Hypothalamus (tissue), 51 donors: Measurements from ENCODE around the gene GHITM.
"Not testable (repeated sequence)": the region's sequence is repeated elsewhere in the genome, so short reads cannot be mapped to it uniquely, and the experiment has no call there.

ENCODE experiments used
- DNase-seq, 51 donors: peaks; one replicate each; lab custom pipeline; 2025; lab: John Stamatoyannopoulos, UW

GHITM gene, protein sequence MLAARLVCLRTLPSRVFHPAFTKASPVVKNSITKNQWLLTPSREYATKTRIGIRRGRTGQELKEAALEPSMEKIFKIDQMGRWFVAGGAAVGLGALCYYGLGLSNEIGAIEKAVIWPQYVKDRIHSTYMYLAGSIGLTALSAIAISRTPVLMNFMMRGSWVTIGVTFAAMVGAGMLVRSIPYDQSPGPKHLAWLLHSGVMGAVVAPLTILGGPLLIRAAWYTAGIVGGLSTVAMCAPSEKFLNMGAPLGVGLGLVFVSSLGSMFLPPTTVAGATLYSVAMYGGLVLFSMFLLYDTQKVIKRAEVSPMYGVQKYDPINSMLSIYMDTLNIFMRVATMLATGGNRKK

DNA sequence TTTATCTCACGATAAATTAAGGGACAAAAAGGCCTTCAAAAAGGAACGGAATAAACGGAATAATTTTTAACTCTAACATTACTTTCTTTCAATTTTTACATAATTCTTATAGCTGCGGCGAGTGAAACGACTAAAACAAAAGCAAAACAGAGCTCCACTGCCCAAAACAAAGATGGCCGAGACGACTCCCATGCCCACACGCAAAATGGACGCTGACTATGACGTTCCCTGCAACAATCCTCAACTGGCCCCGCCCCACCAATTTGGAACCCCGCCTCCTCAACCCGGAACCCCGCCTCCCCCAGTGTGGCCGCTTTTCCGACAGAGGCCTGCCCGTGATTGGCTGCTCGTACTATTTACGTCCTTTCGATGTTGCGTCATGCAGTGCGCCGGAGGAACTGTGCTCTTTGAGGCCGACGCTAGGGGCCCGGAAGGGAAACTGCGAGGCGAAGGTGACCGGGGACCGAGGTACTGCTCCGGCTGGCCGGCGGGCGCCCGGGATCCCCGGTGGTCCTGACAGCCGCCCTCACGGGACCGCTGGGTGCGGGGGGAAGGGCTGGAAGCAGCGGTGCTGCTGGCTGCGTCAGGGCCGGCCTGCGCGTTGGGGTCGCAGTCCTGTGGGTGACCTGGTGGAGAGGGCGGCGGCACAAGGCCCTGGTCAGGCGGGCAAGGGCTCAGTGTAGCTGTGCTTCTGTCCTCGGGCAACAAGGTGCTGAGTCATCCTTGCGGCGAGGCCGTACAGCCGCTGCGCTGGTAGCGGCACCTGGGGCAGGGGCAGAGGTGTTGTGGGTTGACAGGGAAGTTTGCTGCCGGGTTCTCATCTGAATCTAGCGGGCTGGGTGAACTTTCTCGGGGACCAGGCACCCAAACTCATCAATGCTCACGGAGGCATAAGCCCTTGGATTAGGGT is at the start of gene GHITM:
TSS of gene GHITM (plus strand) at position 384 of the 910 bp plus-strand sequence. CDS start 1,992 bp downstream, outside the sequence.
- DNase-seq: peak; percentile 83 to 99 (median 97)

DNA sequence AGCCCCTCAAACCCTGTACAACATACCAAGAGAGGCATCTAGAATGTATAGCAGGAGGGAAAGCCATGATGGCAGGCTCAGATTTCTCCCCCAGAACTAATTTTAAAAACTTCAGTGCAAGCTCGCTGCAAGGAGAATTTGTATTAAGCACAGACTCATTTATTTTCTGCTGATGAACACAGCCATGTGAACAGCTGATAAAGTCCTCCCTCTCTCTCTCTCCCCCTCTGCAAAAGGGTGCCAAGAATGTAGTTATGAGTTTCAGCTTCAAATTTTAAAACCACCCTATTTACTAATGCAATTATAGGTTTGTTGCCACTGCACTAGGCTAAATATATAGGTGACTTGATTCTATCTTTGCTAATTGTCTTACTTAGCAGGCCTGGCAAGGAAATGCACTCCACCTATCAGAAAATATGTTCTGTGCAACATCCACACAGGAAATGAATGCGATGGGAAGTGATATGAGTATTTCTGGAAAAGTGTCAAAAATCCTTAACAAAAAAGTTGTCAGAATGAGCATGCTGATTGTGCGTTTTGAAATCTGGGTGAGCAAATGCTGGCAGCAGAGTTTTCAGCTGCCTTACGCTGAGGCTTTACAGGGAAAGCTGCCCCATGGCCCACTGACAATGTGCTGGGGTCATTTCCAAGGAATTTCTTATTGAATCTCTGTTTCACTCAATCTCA is 43.4 kb upstream of the GHITM start:
- no peak for DNase-seq

DNA sequence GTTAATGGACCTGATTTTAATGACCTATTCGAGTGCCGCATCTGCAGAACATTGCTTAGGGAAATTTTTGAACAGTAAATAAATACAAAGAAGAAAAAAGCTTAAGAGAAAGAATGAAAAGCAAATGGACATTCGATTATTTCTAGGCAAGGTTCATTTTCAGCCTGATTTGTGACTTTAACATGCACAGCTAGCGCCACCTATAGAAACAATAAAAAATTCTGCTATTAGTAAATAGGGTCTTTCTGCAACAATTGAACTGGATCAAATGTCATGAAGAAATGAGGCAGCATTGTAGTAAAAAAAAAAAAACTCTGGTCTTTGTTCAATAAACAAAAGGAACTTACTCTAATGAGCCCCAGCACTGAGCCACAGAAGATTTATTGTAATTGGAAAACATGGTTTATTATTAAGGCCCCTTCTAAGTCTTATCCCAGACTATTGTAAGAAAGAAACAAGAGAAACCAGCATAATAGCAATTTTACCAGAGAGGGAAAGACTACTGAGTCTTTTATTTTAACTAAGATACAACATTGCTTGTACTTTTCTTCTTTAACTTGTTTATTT is 41.4 kb upstream of the GHITM start:
- DNase-seq: no peak

DNA sequence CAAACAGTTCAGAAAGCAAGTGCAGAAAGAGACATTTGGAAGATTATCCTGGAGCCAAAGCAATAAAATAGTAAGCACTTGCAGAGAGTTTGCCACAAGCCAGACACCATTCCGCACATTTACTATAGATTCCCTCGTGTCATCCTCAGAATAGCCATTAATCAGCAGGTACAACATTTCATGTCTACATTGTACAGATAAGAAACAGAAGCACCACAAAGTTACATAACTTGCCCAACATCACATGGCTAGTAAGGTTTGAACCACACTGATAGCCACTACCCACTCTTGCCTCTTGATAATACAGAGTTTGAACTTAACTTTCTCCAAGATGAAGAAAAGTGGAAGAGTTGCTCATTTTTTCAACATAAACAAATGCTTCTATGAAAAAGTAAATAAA is 40.6 kb upstream of the GHITM start:
- no peak for DNase-seq

DNA sequence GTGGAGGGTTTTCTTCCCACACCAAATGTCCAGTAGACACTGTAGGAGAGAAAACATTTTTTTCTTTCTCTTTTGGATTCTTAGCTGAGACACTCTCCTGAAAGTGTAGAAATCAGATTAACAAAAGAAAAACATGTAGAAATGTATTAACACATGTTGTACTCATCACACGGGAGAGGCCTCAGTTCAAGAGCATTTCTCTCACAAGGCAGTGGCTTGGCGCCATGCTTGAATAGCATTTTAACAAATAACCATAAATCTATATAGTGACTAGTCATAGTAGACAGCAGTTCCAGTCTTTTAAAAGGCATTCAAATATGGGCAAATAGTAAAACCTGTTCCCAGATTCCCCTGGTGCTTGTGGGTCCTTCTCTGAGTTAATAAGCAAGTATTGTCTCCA is 38.3 kb upstream of the GHITM start:
- no peak for DNase-seq

DNA sequence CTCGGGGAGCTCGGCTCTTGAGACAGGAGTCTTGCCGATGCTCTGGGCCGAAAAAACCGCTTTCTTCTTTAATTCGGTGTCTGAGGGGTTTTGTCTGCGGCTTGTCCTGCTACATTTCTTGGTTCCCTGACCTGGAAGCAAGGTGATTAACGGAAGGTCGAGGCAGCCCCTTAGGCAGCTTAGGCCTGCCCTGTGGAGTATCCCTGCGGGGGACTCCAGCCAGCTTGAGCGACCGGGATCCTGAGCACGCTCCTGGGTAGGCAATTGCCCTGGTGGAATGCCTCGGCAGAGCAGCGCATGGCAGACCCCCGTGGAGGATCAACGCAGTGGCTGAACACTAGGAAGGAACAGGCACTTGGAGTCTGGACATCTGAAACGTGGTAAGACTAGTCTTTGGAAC is 30.5 kb upstream of the GHITM start:
- DNase-seq: no peak

DNA sequence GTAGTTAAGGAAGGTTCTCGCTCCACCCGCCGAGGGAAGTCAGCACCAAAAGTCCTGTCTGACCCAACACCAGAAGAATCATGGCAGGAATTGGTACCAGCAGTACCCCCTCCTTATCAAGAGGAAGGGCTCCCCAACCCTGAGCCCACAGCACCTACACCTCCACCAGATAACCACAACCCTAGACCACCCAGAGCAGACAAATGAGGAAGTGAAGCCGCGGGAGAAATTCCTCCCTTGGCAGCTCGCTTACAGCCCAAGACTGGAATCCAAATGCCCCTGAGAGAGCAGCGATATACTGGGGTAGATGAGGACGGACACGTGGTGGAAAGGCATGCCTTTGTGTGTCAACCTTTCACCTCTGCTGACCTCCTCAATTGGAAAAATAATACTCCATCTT is 29.5 kb upstream of the GHITM start:
- not testable (repeated sequence) for DNase-seq

DNA sequence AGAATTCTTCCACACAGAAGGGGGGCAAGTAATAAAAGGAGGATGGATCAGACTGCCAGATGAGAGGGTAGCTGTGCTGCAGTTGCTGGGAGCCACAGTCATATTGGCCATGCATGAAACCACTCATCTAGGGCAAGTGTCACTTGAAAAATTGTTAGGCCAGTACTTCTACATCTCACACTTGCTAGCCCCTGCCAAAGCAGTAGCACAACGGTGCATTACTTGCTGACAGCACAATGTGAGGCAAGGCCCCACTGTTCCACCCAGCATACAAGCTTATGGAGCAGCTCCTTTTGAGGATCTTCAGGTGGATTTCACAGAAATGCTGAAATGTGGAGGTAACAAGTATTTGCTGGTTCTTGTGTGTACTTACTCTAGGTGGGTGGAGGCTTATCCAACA is 25.8 kb upstream of the GHITM start:
- not testable (repeated sequence) for DNase-seq

DNA sequence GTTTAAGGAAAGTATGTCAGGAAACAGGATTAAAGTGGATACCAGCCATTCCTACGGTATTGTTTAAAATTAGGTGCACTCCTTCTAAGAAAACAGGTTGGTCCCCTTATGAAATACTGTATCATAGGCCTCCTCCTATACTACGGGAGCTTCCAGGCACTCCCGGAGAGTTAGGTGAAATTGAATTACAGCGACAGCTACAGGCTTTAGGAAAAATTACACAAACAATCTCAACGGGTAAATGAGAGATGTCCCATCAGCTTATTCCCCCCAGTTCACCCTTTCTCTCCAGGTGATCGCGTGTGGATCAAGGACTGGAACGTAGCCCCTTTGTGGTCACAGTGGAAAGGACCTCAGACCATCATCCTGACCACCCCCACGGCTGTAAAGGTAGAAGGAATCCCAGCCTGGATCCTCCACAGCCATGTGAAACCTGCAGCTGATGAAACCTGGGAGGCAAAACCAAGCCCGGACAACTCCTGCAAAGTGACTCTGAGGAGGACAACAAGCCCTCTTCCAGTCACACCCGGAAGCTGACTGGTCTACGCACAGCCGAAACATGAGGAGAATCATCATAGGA is 25.1 kb upstream of the GHITM start:
- DNase-seq: no peak

DNA sequence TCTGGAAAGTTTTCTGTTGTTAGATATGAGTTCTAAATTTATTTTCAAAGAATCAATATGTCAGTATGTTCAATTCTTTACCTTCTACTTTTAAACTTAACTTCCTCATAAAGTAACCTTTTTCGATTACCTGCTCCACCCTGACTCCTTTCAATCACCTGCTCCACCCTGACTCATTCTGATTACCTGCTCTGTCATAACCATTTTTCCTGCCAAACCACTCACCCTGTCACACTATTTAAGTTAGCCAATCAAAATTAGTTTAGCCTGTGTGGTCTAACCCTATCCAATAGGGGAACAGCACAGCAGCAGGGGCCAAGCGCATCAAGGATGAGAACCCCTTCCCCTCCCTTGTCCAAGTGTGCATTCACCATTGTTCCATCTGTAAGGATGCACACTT is 22.1 kb upstream of the GHITM start:
- not testable (repeated sequence) for DNase-seq

DNA sequence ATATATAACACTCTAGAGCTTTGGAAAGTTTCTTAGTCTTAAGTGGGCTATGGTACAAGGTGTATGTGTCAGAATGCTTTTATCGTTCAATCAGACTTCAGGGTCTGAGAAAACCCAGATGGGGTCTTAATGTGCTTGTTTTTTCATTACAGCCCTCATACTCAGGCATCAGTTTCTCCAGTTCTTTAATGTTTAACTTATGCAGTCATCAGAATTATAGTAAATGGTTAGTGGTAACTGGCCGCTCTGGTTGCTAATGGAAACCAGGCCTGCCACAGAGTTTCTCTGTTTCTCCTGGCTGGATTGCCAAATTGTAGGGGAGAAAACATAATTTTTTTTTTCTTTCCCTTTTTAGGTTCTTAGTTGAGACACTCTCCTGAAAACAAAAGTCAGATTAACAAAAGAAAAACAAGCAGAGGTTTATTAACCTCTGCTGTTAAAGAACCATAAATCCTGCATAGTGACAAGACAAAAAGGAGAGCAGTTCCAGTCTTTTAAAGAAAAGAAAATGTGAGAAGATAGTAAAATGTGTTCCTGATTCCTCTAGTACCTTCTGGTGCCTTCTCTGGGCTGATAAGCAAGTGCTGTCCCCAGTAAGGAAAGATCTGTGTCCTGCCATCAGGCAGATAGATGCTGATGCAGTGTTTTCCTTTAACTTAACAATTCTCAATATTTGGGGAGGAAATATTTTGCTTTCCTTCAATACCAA is 21.5 kb upstream of the GHITM start:
- DNase-seq: no peak

DNA sequence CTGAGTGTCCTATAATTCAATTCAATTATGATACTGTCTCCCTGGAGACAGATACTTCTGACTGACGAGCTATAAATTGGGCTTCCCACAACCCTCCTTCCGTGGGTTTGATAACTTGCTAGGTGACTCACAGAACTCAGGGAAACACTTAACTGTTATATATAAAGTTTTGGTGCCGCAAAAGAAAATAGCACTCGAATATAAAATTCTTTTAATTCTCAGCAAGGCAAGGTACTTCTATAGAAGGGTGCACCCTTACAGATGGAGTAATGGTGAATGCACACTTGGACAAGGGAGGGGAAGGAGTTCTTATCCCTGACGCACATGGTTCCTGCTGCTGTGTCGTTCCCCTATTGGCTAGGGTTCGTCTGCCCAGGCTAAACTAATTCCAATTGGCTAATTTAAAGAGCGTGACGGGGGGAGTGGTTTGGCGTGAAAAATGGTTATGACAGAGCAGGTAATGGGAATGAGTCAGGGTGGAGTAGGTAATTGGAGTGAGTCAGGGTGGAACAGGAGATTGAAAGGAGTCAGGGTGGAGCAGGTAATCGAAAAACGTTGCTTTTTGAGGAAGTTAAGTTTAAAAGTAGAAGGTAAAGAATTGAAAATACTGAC is 20.8 kb upstream of the GHITM start:
- peak in 1 of 51 donors; percentile 28 for DNase-seq

DNA sequence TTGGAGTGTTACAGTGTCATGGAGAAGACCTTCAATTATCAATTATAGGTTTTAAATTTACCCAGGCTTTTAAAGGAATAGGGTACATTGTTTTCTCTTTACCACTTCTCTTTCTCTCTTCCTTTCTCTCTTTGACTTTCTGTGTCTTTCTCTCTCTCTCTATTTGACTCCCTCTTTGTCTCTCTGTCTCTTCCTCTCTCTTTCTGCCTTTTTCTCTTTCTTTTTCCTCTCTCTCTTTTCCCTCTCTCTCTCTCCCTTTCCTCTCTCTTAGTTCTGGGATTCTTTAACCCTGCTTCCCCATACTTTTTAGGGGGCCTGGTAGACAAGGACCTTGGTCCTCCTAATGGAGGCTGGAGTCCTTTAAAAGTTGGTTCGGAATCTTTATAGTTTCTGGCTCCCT is 15.9 kb upstream of the GHITM start:
- DNase-seq: no peak

DNA sequence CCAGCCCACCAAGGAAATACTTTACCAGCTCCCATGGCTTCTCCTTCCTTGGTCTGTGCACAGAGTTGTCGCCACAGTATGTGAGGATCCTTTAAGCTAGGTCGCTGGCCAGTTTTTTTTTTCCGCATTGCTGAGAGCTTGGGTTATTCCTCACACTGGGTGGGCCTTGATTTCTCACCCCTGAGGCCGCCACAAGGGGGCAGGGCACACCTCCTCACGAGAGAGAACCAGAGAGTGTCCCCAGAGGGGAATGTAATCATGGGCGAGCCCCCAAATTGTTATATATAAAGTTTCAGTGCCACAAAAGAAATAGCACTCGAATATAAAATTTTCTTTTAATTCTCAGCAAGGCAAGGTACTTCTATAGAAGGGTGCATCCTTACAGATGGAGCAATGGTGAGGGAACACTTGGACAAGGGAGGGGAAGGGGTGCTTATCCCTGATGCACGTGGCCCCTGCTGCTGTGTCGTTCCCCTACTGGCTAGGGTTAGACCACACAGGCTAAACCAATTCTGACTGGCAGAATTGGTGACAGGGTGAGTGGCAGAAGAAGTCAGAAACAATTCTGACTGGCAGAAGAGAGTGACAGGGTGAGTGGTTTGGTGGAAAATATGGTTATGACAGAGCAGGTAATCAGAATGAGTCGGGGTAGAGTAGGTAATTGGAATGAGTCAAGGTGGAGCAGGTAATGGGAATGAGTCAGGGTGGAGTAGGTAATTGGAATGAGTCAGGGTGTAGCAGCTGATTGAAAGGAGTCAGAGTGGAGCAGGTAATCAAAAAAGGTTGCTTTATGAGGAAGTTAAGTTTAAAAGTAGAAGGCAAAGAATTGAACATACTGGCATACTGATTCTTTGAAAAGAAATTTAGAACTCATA is 13.2 kb upstream of the GHITM start:
- not testable (repeated sequence) for DNase-seq

DNA sequence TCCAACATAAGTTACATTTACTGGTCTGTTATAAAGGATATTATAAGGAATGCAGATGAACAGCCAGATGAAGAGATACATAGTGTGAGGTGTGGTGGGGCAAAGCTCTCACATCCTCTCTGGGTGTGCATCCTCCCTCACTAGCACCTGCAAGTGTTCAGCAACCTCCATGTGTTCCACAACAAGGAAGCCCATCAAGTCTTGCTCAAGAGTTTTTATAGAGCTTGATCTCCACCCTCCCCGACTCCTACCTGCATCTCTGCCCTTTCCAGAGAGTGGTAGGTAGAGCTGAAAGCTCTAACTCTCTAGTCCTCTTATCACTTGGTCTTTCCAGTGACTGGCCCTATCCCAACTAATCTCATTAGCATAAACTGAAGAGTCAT is 12.5 kb upstream of the GHITM start:
- no peak for DNase-seq

DNA sequence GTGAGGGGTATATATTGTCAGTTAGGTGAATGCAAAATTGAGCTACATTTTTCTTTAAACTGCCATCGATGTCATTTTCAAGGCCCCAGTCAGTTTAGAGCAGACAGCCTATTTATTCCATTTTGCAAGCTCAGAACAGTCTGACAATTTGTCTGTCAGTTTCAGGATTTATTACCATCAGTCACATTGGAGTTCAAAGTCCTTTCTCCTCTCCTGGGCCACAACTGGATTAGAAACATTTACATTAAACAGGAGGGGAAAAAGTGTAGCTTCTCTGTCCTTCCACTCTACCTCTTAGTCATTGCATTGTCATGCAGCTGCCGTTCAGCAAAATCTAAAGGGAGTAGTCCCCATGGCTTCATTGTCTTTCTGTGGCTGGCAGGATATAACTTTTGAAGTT is 3.5 kb upstream of the GHITM start:
- DNase-seq: no peak

DNA sequence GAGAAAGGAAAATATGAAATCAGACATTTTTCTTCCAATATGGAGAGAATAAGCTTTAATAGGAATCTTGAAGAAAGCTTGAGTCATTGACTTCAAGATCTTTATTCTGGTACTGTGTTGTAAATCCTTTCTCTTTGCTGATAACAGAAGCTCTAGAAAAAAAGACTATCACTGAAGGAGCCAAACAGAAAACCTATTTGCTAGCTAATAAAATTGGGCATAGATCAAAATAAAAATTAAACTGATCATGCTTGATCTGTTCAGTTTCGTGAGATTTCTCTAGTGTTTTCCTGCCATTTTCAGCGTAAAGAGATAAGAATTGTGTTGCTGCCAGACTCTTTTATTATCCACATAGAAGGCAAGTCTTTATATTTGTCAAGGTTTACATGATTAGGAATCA is 1.5 kb upstream of the GHITM start:
- DNase-seq: no peak

DNA sequence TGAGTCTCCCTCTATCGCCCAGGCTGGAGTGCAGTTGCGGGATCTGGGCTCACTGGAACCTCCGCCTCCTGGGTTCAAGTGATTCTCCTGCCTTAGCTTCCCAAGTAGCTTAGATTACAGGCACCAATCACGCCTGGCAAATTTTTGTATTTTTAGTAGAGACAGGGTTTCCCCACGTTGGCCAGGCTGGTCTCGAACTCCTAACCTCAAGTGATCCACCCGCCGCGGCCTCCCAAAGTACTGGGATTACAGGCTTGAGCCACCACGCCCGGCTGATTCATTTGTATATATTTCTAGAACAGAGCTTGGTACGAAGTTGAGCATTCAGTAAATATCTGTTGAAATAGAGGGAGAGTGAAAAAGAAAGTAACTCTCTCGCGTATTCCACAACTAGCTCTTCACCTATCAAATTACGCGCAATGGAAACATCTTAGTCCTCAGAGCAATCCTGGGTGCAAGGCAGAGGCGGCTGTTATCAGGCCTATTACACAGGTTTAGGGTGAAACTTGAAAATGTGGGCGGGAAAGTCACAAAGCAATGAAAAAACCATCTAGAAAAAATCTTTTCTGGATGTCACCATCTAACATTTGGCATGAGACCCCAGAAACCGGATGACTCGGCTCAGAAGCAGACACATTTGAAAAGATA is 707 bp upstream of the GHITM start:
- DNase-seq: peak in 3 of 51 donors; percentile 4 to 31 (median 30)
